Nephron (organoid): Measurements from ENCODE around the gene ULK4.

Source experiments
- H3K27ac Mint-ChIP-seq, 3 experiments: 2 replicates each; pipeline ENCODE4 v1.8.0; 2020; ENCODE audit warnings: mixed read lengths in 3 of 3, mild to moderate bottlenecking in 2 of 3, moderate library complexity in 1 of 3
- H3K27me3 Mint-ChIP-seq: 2 replicates; pipeline ENCODE4 v1.8.0; 2021; ENCODE audit warnings: low read depth, mild to moderate bottlenecking, moderate library complexity, mixed read lengths
- H3K36me3 Mint-ChIP-seq: 2 replicates; pipeline ENCODE4 v1.8.0; 2020; ENCODE audit warnings: low read depth, mixed read lengths
- H3K4me1 Mint-ChIP-seq: 2 replicates; pipeline ENCODE4 v1.8.0; 2020; ENCODE audit warnings: mixed read lengths
- H3K4me3 Mint-ChIP-seq, 3 experiments: 2 replicates each; pipeline ENCODE4 v1.8.0; 2020; ENCODE audit warnings: mild to moderate bottlenecking in 3 of 3, mixed read lengths in 3 of 3, moderate library complexity in 2 of 3
- H3K9me3 Mint-ChIP-seq: 2 replicates; pipeline ENCODE4 v1.8.0; 2020; ENCODE audit warnings: mixed read lengths
- TF ChIP-seq, protein P1 (sequence below), 3 experiments: fragments of 200-600 bp; sonication (generic); IDR thresholded peaks; one replicate each; pipeline ENCODE4 v1.5.0; 2021; ENCODE audit warnings: antibody characterized with exemption in 3 of 3; ENCODE audit not compliant: unreplicated experiment in 3 of 3

The ULK4 gene

DNA sequence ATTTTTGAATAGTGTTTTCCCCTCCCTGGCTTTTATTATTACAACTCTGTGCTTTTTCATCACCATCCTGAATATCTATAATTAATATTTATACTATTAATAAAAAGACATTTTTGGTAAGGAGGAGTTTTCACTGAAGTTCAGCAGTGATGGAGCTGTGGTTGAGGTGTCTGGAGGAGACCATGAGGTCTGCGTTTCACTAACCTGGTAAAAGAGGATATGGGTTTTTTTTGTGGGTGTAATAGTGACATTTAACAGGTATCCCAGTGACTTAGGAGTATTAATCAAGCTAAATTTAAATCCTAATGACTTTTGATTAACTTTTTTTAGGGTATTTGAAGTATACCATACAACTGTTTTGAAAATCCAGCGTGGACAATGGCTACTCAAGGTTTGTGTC, 738.2 kb downstream of the ULK4 start:
- TF ChIP-seq, protein P1, sequence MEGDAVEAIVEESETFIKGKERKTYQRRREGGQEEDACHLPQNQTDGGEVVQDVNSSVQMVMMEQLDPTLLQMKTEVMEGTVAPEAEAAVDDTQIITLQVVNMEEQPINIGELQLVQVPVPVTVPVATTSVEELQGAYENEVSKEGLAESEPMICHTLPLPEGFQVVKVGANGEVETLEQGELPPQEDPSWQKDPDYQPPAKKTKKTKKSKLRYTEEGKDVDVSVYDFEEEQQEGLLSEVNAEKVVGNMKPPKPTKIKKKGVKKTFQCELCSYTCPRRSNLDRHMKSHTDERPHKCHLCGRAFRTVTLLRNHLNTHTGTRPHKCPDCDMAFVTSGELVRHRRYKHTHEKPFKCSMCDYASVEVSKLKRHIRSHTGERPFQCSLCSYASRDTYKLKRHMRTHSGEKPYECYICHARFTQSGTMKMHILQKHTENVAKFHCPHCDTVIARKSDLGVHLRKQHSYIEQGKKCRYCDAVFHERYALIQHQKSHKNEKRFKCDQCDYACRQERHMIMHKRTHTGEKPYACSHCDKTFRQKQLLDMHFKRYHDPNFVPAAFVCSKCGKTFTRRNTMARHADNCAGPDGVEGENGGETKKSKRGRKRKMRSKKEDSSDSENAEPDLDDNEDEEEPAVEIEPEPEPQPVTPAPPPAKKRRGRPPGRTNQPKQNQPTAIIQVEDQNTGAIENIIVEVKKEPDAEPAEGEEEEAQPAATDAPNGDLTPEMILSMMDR (IDR thresholded peaks at IDR 0.05; ENCODE audit: unreplicated experiment in 3 of 3): no peak
- H3K27ac Mint-ChIP-seq: peak overlapping the region in 1 of 3 experiments; percentile 29
- no peaks in the 10 kb centered on the region for H3K27me3 Mint-ChIP-seq
- H3K4me3 Mint-ChIP-seq: no peak overlapping the region
- H3K9me3 Mint-ChIP-seq: no peaks in the 10 kb centered on the region
- peaks cover 58% of the 10 kb centered on the region for H3K36me3 Mint-ChIP-seq
- peaks cover 45% of the 10 kb centered on the region for H3K4me1 Mint-ChIP-seq

DNA sequence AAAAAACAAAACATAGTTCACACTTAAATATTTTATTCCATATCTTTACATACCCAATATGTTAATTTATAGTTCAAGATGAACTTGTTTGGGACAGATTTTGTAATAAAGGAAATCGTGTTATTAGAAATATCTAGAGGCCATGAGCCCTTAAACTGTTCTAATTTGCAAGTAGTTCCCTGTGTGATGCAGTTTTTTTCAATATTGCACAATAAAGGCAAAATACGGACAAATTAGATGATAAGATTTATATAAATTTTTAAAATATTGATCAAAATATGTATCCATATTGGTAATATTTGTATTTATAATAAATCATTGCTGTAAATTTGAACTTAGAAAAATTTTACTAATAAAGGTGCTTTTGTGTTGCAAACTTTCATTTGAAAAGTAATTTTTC, 738.8 kb downstream of the ULK4 start:
- Mint-ChIP-seq H3K4me3 (no peak overlapping the region), H3K27ac (no peak overlapping the region), H3K27me3 (no peaks in the 10 kb centered on the region), H3K36me3 (peaks cover 52% of the 10 kb centered on the region), H3K9me3 (no peaks in the 10 kb centered on the region), H3K4me1 (peaks cover 50% of the 10 kb centered on the region)
- TF ChIP-seq, protein P1 (IDR thresholded peaks at IDR 0.05; ENCODE audit: unreplicated experiment in 3 of 3): no peak

DNA sequence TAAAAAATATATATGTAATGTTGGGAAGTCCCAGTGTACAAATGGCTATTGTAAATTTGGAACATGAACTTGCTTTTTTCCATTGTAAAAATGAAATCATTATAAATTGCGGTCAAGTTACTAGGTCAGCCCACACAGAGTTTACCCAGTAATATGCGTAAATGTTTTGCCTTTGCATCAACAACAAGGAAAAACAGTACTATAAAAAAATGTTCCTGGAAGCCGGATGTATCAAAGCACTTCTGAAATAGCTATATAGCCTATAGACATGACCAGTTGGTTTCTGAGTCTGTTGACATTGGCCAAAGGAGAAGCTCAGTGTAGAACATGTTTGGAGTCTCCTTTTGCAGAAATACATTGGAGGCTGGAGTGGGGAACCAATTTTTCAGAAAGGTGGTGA, 739.4 kb downstream of the ULK4 start:
- TF ChIP-seq, protein P1 (IDR thresholded peaks at IDR 0.05; ENCODE audit: unreplicated experiment in 3 of 3): no peak

DNA sequence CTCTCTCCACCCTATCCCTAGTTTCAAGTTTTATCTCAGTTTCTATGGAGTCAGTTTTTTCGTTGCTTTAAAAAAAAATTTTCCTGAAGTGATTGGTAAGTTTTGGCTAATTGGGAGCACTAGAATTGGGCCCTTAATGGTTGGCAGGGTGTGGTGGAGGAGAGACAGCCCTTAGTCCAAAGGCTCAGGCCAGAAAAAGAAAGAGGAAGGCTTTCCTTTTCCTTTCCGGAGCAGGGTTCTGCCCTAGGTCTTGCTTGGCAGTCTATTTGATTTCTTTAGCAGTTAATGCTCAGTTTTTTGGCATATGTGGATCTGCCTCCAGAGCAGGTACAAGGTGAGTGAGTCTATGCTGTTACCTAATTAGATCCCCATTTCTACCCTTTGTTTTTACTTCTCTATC, 739.9 kb downstream of the ULK4 start:
- H3K27me3 Mint-ChIP-seq: no peaks in the 10 kb centered on the region
- H3K9me3 Mint-ChIP-seq: no peaks in the 10 kb centered on the region

More for the DNA sequence above, 739.4 kb downstream of the ULK4 start:
- H3K4me3 Mint-ChIP-seq: no peak overlapping the region
- H3K27me3 Mint-ChIP-seq: no peaks in the 10 kb centered on the region
- H3K9me3 Mint-ChIP-seq: no peaks in the 10 kb centered on the region
- peaks cover 46% of the 10 kb centered on the region for H3K36me3 Mint-ChIP-seq
- peaks cover 55% of the 10 kb centered on the region for H3K4me1 Mint-ChIP-seq
- H3K27ac Mint-ChIP-seq: no peak overlapping the region

DNA sequence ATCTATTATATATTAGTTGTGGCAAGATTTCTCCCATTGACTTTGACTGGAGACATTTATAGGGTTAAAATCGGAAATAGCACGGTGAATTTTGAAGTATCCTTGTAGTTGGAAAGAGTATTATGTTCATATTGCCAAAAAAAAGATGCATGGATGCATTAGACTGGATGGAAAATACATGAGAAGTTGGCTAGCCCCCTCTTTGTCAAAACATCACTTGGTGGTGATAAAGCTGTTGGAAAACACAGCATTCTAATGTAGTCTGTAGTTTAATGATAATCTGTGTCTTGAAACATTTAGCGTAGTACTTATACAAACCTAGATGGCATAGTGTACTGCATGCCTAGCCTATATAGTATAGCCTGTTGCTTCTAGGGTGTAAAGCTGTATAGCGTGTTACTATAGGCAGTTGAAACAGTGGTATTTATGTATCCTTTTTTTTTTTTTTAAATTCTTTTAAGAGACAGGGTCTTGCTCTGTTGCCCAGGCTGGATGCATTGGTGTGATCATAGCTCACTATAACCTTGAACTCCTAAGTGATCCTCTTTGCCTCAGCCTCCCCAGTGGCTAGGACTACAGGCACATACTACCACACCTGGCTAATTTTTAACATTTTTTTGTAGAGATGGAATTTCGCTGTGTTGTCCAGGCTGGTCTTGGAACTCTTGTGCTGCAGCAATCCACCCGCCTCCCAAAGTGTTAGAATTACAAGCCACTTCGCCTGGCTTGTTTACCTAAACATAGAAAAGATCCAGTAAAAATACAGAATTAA, 740.8 kb downstream of the ULK4 start:
- TF ChIP-seq, protein P1 (IDR thresholded peaks at IDR 0.05; ENCODE audit: unreplicated experiment in 3 of 3): no peak
- Mint-ChIP-seq H3K27me3 (no peaks in the 10 kb centered on the region), H3K27ac (peak overlapping the region in 2 of 3 experiments; percentile 12 to 42), H3K9me3 (no peaks in the 10 kb centered on the region), H3K4me3 (no peak overlapping the region), H3K4me1 (peaks cover 64% of the 10 kb centered on the region), H3K36me3 (peaks cover 32% of the 10 kb centered on the region)

More for the DNA sequence above, 739.9 kb downstream of the ULK4 start:
- Mint-ChIP-seq H3K27ac (peak overlapping the region in 1 of 3 experiments; percentile 40), H3K4me3 (no peak overlapping the region), H3K36me3 (peaks cover 41% of the 10 kb centered on the region), H3K4me1 (peaks cover 58% of the 10 kb centered on the region)
- TF ChIP-seq, protein P1 (IDR thresholded peaks at IDR 0.05; ENCODE audit: unreplicated experiment in 3 of 3): no peak

DNA sequence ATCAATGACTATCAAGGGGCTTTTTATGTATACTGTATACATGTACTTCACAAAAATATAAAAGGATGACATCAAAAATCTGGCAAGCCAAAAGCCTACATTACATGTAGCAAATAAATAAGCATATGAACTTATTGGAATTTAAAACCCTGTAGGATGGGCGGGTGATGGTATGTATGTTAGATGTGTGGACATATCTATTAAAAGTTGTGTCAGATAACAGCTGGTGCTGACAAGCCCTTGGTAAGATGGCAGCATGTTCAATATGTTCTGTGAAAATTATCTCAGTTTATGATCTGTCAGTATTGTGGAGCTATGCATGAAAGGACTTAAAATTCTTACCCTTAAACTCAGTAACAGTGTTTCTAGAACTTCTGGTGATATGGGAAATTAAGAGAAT, 742.5 kb downstream of the ULK4 start:
- Mint-ChIP-seq H3K36me3 (peaks cover 16% of the 10 kb centered on the region), H3K27me3 (no peaks in the 10 kb centered on the region), H3K4me1 (peaks cover 75% of the 10 kb centered on the region), H3K9me3 (no peaks in the 10 kb centered on the region), H3K4me3 (no peak overlapping the region), H3K27ac (peak overlapping the region in 1 of 3 experiments; percentile 10)
- TF ChIP-seq, protein P1 (IDR thresholded peaks at IDR 0.05; ENCODE audit: unreplicated experiment in 3 of 3): no peak
